A673 (cell line): Measurements from ENCODE around the gene LYRM2. TPM values are rescaled to one million over a fixed set of nuclear protein-coding genes. Genes with fewer than 3 reads are reported as not detected.

Experiments
- BruUV-seq: library from RNA; stranded (reverse); fragments of 400-500 nt; replicated peaks from 2 replicates; lab custom pipeline; 2021; lab: Mats Ljungman, UMichigan
- CTCF ChIA-PET: fragments of 300-600 bp; sonication (Branson Sonifier 250); formaldehyde crosslinking; loops from one replicate; lab custom pipeline; 2022; ENCODE audit warnings: antibody characterized with exemption; lab: Charles Lee
- POLR2A ChIA-PET: fragments of 300-600 bp; sonication (Branson Sonifier 250); formaldehyde crosslinking; loops from one replicate; lab custom pipeline; 2022; ENCODE audit warnings: antibody characterized with exemption; ENCODE audit not compliant: low non-redundant PET; lab: Charles Lee
- DNase-seq: peaks from one replicate; pipeline ENCODE4 v3.0.0-alpha.2; 2015; ENCODE audit warnings: low spot score
- H3K27ac ChIP-seq: fragments of 200-600 bp; sonication (generic); 2 replicates; pipeline ENCODE4 v1.5.1; 2016; ENCODE audit warnings: mixed run types, low read depth, mild to moderate bottlenecking, mixed read lengths, antibody characterized with exemption, low read length; ENCODE audit not compliant: poor library complexity, severe bottlenecking
- H3K27me3 ChIP-seq: fragments of 200-600 bp; sonication (generic); replicated peaks from 2 replicates; pipeline ENCODE4 v1.6.1; 2017; ENCODE audit warnings: mixed run types, low read depth, mild to moderate bottlenecking, mixed read lengths, antibody characterized with exemption, low read length; ENCODE audit not compliant: insufficient read depth, poor library complexity
- H3K36me3 ChIP-seq: fragments of 200-600 bp; sonication (generic); 2 replicates; pipeline ENCODE4 v1.6.1; 2016; ENCODE audit warnings: mixed run types, mild to moderate bottlenecking, mixed read lengths, antibody characterized with exemption, low read length; ENCODE audit not compliant: insufficient read depth, poor library complexity, severe bottlenecking
- H3K4me1 ChIP-seq: fragments of 200-600 bp; sonication (generic); 2 replicates; pipeline ENCODE4 v1.6.1; 2017; ENCODE audit warnings: mixed run types, mild to moderate bottlenecking, mixed read lengths, antibody characterized with exemption, low read length; ENCODE audit not compliant: insufficient read depth, poor library complexity, severe bottlenecking
- H3K4me3 ChIP-seq: fragments of 200-600 bp; sonication (generic); 2 replicates; pipeline ENCODE4 v1.5.1; 2016; ENCODE audit warnings: low read depth, mixed run types, mild to moderate bottlenecking, mixed read lengths, low read length; ENCODE audit not compliant: poor library complexity, severe bottlenecking
- H3K9me3 ChIP-seq: fragments of 200-600 bp; sonication (generic); 2 replicates; pipeline ENCODE4 v1.6.1; 2016; ENCODE audit warnings: mixed run types, low read depth, mild to moderate bottlenecking, mixed read lengths, antibody characterized with exemption, low read length; ENCODE audit not compliant: poor library complexity, severe bottlenecking
- CTCF ChIP-seq: fragments of 300-800, 200-600 bp; sonication (generic); conservative IDR thresholded peaks from 2 replicates; pipeline ENCODE4 v1.5.1; 2017; ENCODE audit warnings: low read depth, mild to moderate bottlenecking, antibody characterized with exemption, low read length, moderate library complexity, mixed read lengths
- EZH2 ChIP-seq: fragments of 200-600 bp; sonication (generic); IDR thresholded peaks from 2 replicates; pipeline ENCODE4 v1.6.1; 2017; ENCODE audit warnings: borderline replicate concordance, low read depth, mild to moderate bottlenecking, mixed read lengths, antibody characterized with exemption, low read length; ENCODE audit not compliant: poor library complexity, severe bottlenecking
- intact Hi-C: fragments of 100-400 bp; cut with micrococcal nuclease; formaldehyde crosslinking; loops from one replicate; pipeline ENCODE4 v1.10.0; 2022; ENCODE audit not compliant: unreplicated experiment
- total RNA-seq: library from RNA; stranded (reverse); gene quantifications from 2 replicates; pipeline ENCODE4 v1.2.3, GENCODE V29; 2021

Gene LYRM2
- total RNA-seq, 1 experiment from 2014 or later = 68.2 TPM

- Histone ChIP-seq H3K27ac (no peak overlapping the region), H3K4me1 (peaks cover 3% of the 10 kb centered on the region), H3K36me3 (no peaks in the 10 kb centered on the region), H3K9me3 (no peaks in the 10 kb centered on the region), H3K27me3 (no peaks in the 10 kb centered on the region), H3K4me3 (no peak overlapping the region)
- no peak for DNase-seq
- ChIA-PET POLR2A (no interaction called here), CTCF (no interaction called here)
- intact Hi-C loops = no loop called here
- TF ChIP-seq EZH2 (no peak), CTCF (no peak)
- no TSS peak for BruUV-seq
Measured at GRCh38 chr6:89563866-89564265, 74.7 kb downstream of the LYRM2 start.

DNA sequence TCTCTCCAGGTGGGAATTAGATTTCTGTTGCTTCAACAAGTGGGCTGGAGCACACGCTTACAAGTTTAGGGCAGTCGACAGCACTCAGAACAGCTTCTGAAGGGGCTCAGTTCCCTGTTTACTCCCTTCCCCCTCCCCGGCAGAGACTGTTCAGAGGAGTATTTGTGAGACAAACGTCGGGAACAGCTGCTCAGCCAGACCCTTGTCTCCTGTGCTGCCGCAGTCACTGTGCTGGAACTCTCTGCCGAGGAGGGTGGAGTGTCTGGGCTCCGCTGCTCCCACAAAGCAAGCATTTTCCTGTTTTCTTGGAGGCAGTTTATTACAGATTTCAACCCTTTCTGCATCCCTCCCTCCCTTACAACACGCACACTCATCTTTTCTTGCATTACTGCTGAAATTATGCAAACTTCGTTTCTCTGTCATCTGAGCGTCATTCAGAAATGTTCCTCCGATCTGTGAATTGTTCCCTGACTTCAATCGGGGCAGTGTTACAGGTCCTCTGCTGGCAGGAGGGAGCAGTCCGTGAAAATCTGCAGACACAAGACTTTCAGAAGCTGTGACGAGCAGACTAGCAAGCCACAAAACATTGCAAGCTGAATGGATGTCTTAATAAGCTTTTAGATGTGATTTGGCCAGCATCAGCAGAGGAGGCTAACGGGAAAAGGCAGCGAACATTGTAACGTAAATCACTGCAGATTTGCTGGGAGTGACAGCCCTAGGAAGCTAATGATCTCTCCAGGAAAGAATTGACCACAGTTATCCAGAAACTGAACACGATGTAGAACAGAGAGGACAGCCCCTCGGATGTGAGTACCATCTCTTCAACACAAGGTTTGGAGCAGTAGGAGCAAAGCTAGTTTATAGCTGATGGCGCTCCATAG is 76.2 kb downstream of the LYRM2 start:
- ChIA-PET POLR2A (no interaction called here), CTCF (no interaction called here)
- no peaks in the 10 kb centered on the region for H3K27me3 ChIP-seq
- H3K36me3 ChIP-seq = no peaks in the 10 kb centered on the region
- TF ChIP-seq EZH2 (no peak), CTCF (no peak)
- H3K27ac ChIP-seq = no peak overlapping the region
- DNase-seq = no peak
- peaks cover 4% of the 10 kb centered on the region for H3K9me3 ChIP-seq
- BruUV-seq = no TSS peak
- intact Hi-C loops = no loop called here
- no peak overlapping the region for H3K4me3 ChIP-seq
- peaks cover 3% of the 10 kb centered on the region for H3K4me1 ChIP-seq

DNA sequence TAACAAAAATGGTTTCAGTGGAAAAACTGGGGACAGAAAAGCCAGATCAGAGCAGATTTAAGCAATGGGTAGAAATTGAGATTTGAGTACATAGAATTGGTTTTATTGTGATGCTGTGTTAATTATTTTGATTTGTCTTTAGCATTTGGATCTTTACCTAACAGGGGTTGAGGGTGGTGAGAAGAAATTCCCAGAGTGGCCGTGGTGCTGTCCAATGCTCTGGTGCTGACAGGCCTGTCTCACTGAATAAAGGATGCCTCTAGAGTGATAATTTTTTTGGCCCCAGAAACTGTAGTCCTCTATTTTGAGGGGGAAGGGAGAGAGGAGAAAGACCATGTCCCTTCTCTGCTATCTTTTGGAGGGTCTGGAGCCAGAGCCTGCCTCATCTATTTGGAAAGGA is 79.1 kb downstream of the LYRM2 start:
- CTCF ChIA-PET = no interaction called here
- POLR2A ChIA-PET = no interaction called here
- H3K36me3 ChIP-seq = no peaks in the 10 kb centered on the region
- peaks cover 4% of the 10 kb centered on the region for H3K9me3 ChIP-seq
- H3K4me1 ChIP-seq = peaks cover 5% of the 10 kb centered on the region
- no TSS peak for BruUV-seq
- intact Hi-C loops = no loop called here
- no peak overlapping the region for H3K4me3 ChIP-seq
- no peak for DNase-seq
- H3K27ac ChIP-seq = no peak overlapping the region
- no peaks in the 10 kb centered on the region for H3K27me3 ChIP-seq
- TF ChIP-seq EZH2 = no peak
- no peak for TF ChIP-seq CTCF
